IPS-15b (cell line): ENCODE results near the gene RAD51C.
A peak's percentile ranks its signal among the peaks of the same experiment; 100 is the strongest.
"Not testable (repeated sequence)": the region's sequence is repeated elsewhere in the genome, so short reads cannot be mapped to it uniquely, and the experiment has no call there.

Experiments
- H3K27me3 ChIP-seq: one replicate; pipeline ENCODE4 v1.6.1; 2013; ENCODE audit warnings: low read length; ENCODE audit not compliant: control insufficient read depth, insufficient read depth
- H3K36me3 ChIP-seq: one replicate; pipeline ENCODE4 v1.6.1; 2013; ENCODE audit warnings: low read length; ENCODE audit not compliant: control insufficient read depth, insufficient read depth
- H3K4me1 ChIP-seq: one replicate; pipeline ENCODE4 v1.6.1; 2013; ENCODE audit warnings: mild to moderate bottlenecking, low read length; ENCODE audit not compliant: control insufficient read depth, insufficient read depth
- H3K4me3 ChIP-seq: one replicate; pipeline ENCODE4 v1.5.1; 2013; ENCODE audit warnings: low read depth, low read length
- H3K9ac ChIP-seq: one replicate; pipeline ENCODE4 v1.6.1; 2013; ENCODE audit warnings: low read depth, mild to moderate bottlenecking, low read length
- H3K9me3 ChIP-seq: one replicate; pipeline ENCODE4 v1.6.1; 2013; ENCODE audit warnings: mild to moderate bottlenecking, low read length; ENCODE audit not compliant: control insufficient read depth, insufficient read depth

Gene RAD51C

DNA sequence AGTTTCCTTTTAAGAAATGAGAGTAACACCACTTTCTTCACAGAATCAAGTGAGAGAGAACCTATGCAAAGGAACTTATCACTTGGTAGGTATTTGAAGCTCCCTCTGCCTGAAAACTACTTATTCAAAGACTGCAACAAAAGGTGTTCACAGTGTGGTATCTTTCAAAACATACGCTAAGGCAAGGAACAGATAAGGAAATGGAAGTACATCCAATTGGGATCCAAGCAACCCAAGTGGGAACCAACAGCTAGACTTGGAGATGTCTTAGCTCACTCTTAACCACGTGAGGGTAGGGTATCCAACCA, 62.8 kb downstream of the RAD51C start:
- Histone ChIP-seq H3K9ac (no peak overlapping the region), H3K4me3 (peak overlapping the region; percentile 87), H3K36me3 (no peaks in the 10 kb centered on the region), H3K9me3 (no peaks in the 10 kb centered on the region), H3K4me1 (peaks cover 6% of the 10 kb centered on the region), H3K27me3 (peaks cover 25% of the 10 kb centered on the region)

DNA sequence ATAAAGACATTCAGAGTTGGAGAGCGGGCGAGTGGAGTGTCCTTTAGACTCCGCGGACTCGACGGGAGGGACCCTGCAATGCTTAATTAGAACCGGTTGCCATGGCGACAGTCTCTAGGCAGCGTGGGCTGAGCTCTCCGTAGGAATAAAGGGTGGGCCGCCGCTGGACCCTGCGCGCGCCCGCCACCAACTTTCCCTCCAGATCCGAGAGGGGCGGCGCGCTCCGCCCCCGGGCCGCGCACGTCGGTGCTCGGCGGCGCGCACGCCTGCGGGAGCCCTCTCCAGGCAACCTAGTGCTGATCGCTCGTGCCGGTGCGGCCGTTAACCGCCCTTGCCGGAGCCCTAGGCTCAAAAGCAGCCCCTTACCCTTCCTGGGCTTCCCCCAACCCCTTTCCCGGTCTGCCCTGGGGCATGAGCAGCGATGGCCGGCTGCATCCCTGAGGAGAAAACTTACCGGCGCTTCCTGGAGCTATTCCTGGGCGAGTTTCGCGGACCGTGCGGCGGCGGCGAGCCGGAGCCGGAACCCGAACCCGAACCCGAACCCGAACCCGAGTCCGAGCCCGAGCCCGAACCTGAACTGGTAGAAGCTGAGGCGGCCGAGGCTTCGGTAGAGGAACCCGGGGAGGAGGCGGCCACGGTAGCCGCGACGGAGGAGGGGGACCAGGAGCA, 63.3 kb downstream of the RAD51C start, which contains the start of gene PPM1E:
Gene PPM1E, plus strand, starts transcription at position 278 of the 669 bp plus-strand sequence.
- Histone ChIP-seq H3K36me3 (no peaks in the 10 kb centered on the region), H3K27me3 (peaks cover 25% of the 10 kb centered on the region), H3K4me3 (peak within 1 kb of the TSS; percentile 87), H3K9ac (peak within 1 kb of the TSS; percentile 26), H3K4me1 (peaks cover 6% of the 10 kb centered on the region), H3K9me3 (no peaks in the 10 kb centered on the region)

DNA sequence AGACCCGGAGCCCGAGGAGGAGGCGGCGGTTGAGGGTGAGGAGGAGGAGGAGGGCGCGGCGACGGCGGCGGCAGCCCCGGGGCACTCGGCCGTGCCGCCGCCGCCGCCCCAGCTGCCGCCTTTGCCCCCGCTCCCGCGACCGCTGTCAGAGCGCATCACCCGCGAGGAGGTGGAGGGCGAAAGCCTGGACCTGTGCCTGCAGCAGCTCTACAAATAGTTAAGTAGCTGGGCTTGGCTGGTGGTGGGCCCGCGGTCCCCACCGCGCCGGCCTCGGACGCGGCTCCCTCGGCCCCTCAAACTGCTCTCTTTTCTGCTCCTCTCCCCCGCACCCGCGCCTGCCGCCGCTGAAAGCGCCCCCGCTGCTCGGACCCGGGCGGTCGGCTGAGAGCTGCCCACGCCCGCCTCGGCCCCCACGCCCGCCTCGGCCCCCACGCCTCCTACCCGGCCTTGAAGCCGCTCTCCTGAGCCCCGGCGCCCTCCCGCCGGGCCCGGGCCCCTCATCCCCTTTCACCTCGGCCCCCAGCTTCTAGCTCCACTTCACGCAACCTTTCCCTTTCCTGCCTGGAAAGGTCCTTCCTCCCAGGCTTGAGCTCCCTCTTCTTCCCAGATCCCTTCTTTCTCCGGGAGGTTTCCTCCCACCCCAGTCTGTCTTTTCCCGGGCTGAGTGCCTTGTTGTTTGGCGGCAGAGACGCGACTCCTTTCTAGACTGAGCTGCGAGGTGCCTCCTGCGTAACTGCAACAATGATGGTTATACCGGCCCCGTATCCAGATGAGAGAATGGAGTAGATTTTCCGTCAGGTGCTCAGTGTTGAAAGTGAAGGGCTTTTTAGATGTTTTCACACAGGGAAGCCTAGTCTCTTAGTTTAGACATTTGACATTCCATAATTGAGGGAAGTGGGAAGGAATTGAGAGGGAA, 64.1 kb downstream of the RAD51C start:
- Histone ChIP-seq H3K9me3 (no peaks in the 10 kb centered on the region), H3K27me3 (peaks cover 25% of the 10 kb centered on the region), H3K36me3 (no peaks in the 10 kb centered on the region), H3K4me3 (peak overlapping the region; percentile 87), H3K4me1 (peaks cover 6% of the 10 kb centered on the region), H3K9ac (peak overlapping the region; percentile 26)

DNA sequence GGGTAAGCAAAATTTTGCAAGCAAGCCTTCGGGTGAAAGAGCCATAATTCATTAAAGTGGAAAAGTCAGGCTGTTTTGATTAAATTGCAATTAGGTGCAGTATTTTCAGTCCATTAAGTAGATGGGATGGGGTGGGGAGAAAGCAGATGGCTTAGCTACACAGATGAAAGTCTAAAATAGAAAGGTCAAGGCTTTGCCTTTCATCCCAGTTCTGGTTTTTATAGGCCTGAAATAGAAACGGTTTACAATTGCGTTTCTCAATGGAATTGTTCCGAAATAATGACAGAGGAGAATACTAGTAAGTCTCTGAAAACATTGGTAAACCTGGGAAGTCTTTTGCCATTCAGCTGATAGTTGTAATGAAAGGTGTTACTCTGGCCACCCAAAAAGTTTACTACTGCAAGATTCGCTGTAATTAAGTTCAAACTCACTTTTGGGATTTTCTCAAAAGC, 64.8 kb downstream of the RAD51C start:
- Histone ChIP-seq H3K27me3 (peaks cover 25% of the 10 kb centered on the region), H3K9ac (peak overlapping the region; percentile 26), H3K4me3 (peak overlapping the region; percentile 87), H3K4me1 (peaks cover 6% of the 10 kb centered on the region), H3K9me3 (no peaks in the 10 kb centered on the region), H3K36me3 (no peaks in the 10 kb centered on the region)

DNA sequence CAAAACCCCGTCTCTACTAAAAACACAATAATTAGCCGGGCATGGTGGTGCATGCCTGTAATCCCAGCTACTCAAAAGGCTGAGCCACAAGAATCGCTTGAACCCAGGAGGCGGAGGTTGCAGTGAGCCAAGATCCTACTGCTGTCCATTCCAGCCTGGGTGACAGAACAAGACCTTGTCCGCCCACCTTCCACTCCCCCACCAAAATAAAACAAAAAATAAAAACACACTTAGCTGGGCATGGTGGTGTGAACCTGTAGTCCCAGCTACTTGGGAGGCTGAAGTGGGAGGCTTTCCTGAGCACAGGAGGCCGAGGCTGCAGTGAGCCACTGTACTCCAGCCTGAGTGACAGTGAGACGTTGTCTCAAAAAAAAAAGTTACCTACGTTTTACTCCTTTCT, 66.5 kb downstream of the RAD51C start:
- no peak overlapping the region for H3K9ac ChIP-seq
- H3K4me1 ChIP-seq, result peaks cover 6% of the 10 kb centered on the region
- no peaks in the 10 kb centered on the region for H3K36me3 ChIP-seq

DNA sequence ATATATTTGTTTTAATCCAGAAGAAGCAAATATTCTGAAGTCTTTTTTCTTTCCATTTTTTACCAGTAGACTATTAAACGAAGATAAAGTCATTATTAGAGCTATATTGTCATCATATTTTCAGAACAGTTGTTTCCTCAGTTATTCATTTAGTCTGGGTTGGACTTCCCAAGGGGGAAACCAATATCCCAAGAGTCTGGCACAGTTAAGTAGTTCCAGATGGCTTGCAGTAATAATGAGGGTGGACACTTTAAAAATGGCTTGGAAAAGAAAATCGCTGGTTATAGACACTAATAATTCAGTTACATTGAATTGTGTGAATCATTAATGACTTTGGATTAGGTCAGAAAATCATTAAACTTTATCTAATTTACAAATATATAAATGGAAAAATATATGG, 67.1 kb downstream of the RAD51C start:
- no peak overlapping the region for H3K9ac ChIP-seq
- H3K9me3 ChIP-seq, result no peaks in the 10 kb centered on the region
- no peak overlapping the region for H3K4me3 ChIP-seq
- no peaks in the 10 kb centered on the region for H3K36me3 ChIP-seq
- H3K4me1 ChIP-seq, result peaks cover 6% of the 10 kb centered on the region
- H3K27me3 ChIP-seq, result peaks cover 23% of the 10 kb centered on the region

More for the DNA sequence above, 66.5 kb downstream of the RAD51C start:
- no peaks in the 10 kb centered on the region for H3K9me3 ChIP-seq
- H3K27me3 ChIP-seq, result peaks cover 25% of the 10 kb centered on the region
- no peak overlapping the region for H3K4me3 ChIP-seq

DNA sequence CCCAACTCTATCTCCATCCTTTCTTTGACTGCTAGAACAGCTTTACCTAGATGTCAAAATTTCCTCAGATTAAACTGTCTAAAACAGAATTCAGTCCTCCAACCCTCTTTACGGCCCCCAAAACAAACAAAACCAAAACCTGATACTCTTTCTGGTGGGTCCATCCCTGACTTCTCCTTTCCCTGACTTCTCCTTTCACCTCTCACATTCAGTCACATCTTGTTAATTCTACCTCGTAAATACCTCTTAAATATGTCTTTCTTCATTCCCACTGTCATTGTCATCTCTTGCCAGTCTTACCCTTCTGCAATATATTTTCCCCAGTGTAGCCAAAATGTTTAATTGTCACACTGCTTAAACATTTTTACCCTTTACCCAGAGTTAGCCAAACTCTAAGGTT, 67.8 kb downstream of the RAD51C start:
- Histone ChIP-seq H3K9ac (no peak overlapping the region), H3K4me1 (peaks cover 6% of the 10 kb centered on the region), H3K4me3 (no peak overlapping the region), H3K36me3 (no peaks in the 10 kb centered on the region), H3K9me3 (no peaks in the 10 kb centered on the region), H3K27me3 (peaks cover 17% of the 10 kb centered on the region)

DNA sequence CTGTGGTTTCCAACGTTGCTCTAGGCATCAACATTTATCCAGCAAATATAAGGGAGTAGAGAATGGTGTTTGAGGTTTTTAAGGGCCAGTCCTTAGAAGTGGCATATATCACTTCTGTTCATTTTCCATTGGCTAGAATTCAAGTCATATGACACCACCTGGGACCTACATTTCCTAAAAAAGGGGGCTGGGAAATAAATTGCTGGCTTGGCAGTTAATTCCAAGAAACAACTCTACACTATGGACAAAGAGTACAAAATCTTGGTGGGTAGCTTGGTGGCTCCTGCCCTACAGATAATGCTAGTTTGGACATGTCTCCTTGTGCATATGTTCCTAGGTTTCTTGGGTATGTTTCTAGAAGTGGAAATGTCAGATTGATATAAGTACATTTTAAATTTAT, 70.9 kb downstream of the RAD51C start:
- no peaks in the 10 kb centered on the region for H3K9me3 ChIP-seq
- no peaks in the 10 kb centered on the region for H3K36me3 ChIP-seq
- no peak overlapping the region for H3K9ac ChIP-seq
- H3K4me3 ChIP-seq, result no peak overlapping the region
- no peaks in the 10 kb centered on the region for H3K27me3 ChIP-seq
- no peaks in the 10 kb centered on the region for H3K4me1 ChIP-seq

DNA sequence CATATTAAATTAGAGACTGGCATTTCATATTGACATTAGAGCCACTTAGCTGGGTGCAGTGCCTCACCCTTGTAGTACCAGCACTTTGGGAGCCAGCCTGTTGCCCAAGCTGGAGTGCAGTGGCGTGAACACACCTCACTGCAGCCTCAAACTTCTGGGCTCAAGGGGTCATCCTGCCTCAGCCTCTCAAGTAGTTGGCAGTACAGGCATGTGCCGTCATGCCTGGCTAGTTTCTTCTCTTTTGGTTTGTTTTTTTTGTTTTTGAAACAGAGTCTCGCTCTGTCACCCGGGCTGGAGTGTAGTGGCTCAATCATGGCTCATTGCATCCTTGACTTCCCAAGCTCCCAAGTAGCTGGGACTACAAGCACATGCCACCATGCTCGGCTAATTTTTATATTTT, 72.0 kb downstream of the RAD51C start:
- no peaks in the 10 kb centered on the region for H3K4me1 ChIP-seq
- H3K9me3 ChIP-seq, result no peaks in the 10 kb centered on the region
- H3K9ac ChIP-seq, result no peak overlapping the region
- H3K36me3 ChIP-seq, result no peaks in the 10 kb centered on the region
- H3K27me3 ChIP-seq, result no peaks in the 10 kb centered on the region
- no peak overlapping the region for H3K4me3 ChIP-seq

DNA sequence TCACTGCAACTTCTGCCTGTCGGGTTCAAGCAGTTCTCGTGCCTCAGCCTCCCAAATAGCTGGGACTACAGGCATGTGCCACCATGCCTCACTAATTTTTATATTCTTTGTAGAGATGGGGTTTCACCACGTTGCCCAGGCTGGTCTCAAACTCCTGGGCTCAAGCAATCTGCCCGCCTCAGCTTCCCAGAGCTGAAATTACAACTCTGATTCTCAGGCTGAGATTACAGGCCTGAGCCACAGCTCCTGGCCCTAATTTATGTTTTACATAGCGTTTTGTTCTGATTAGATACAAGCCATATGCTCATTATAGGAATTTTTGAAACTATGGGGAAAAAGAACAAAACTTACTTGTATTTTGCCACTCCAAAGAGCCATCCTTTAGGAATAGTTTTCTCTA, 86.1 kb downstream of the RAD51C start:
- H3K9ac ChIP-seq, H3K36me3 ChIP-seq, H3K27me3 ChIP-seq, H3K9me3 ChIP-seq, H3K4me3 ChIP-seq, H3K4me1 ChIP-seq: not testable (repeated sequence)

DNA sequence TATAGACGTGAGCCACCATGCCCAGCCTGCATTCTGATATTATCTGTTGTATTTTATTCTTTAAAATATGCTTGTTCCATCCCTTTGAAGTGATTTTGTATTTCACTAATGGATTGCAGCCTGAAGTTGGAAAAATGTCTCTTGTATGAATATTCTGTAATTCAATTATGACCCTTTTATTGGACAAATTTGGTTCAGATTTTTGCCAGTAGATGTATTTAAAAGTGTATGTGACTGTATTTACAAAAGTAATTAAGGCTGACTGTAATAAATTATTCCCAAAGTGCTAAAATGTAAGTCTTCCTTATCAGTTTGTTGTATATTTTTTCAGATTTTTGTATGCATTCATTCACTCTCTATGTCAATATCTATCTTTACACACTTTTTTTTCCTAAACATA, 87.0 kb downstream of the RAD51C start:
- Histone ChIP-seq H3K4me1 (no peaks in the 10 kb centered on the region), H3K36me3 (no peaks in the 10 kb centered on the region), H3K9me3 (no peaks in the 10 kb centered on the region), H3K27me3 (no peaks in the 10 kb centered on the region), H3K4me3 (no peak overlapping the region), H3K9ac (no peak overlapping the region)

DNA sequence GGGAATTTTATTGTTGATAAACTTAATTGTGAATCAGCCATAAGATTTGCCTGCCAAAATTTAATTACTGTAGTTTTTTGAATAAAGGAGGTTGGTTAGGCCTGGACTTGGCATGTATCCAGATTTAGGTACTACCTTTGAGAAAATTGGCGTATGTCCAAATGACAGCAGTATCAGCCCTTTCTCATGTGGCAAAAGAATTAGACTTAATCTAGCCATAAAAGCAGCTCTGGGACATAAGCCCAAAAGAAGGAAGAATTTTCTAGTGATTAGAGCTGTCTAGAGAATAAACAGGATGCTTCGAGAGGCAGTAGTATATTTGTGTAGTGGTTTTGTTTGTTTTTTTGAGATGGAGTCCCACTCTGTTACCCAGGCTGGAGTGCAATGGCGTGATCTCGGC, 91.0 kb downstream of the RAD51C start:
- H3K27me3 ChIP-seq, result no peaks in the 10 kb centered on the region
- no peaks in the 10 kb centered on the region for H3K9me3 ChIP-seq
- no peaks in the 10 kb centered on the region for H3K36me3 ChIP-seq
- no peak overlapping the region for H3K9ac ChIP-seq
- no peaks in the 10 kb centered on the region for H3K4me1 ChIP-seq
- no peak overlapping the region for H3K4me3 ChIP-seq
